ENCODE results near the gene TOMT.
"Not testable (repeated sequence)": the region's sequence is repeated elsewhere in the genome, so short reads cannot be mapped to it uniquely, and the experiment has no call there.

The TOMT gene

GRCh38 chr11:72125956-72126355, 20.2 kb downstream of the TOMT start:
- DNase-seq (ENCODE audit: low read depth in 2 of 2): no peak

GRCh38 chr11:72127923-72128322, 22.2 kb downstream of the TOMT start:
- no peak for DNase-seq (ENCODE audit: low read depth in 2 of 2)

GRCh38 chr11:72129381-72129780, 23.7 kb downstream of the TOMT start:
- no peak for DNase-seq (ENCODE audit: low read depth in 2 of 2)

GRCh38 chr11:72132646-72133045, 26.9 kb downstream of the TOMT start:
- DNase-seq (ENCODE audit: low read depth in 2 of 2): no peak

- DNase-seq (ENCODE audit: low read depth in 2 of 2): not testable (repeated sequence)
Measured at GRCh38 chr11:72135473-72135872, 29.7 kb downstream of the TOMT start, which contains the start of gene FOLR3. FOLR3 (plus strand) TSS chr11:72135725; CDS start chr11:72135953, 228 bp downstream.

GRCh38 chr11:72135891-72136683, 30.4 kb downstream of the TOMT start:
- no peak for DNase-seq (ENCODE audit: low read depth in 2 of 2)

- DNase-seq (ENCODE audit: low read depth in 2 of 2): no peak
Measured at GRCh38 chr11:72136684-72137262, 31.0 kb downstream of the TOMT start.

GRCh38 chr11:72138821-72139390, 33.2 kb downstream of the TOMT start:
- DNase-seq (ENCODE audit: low read depth in 2 of 2): no peak

- no peak for DNase-seq (ENCODE audit: low read depth in 2 of 2)
Measured at GRCh38 chr11:72139500-72139899, 33.8 kb downstream of the TOMT start.

GRCh38 chr11:72140661-72141060, 34.9 kb downstream of the TOMT start:
- no peak for DNase-seq (ENCODE audit: low read depth in 2 of 2)

- peak in 1 of 2 donors; percentile 4 for DNase-seq (ENCODE audit: low read depth in 2 of 2)
Measured at GRCh38 chr11:72141066-72141465, 35.3 kb downstream of the TOMT start.

- DNase-seq (ENCODE audit: low read depth in 2 of 2): not testable (repeated sequence)
Measured at GRCh38 chr11:72142086-72142485, 36.4 kb downstream of the TOMT start.

GRCh38 chr11:72142543-72142942, 36.8 kb downstream of the TOMT start:
- DNase-seq (ENCODE audit: low read depth in 2 of 2): not testable (repeated sequence)

- DNase-seq (ENCODE audit: low read depth in 2 of 2): no peak
Measured at GRCh38 chr11:72144807-72145565, 39.3 kb downstream of the TOMT start.

- no peak for DNase-seq (ENCODE audit: low read depth in 2 of 2)
Measured at GRCh38 chr11:72146625-72147024, 40.9 kb downstream of the TOMT start.

GRCh38 chr11:72150882-72151281, 45.2 kb downstream of the TOMT start:
- no peak for DNase-seq (ENCODE audit: low read depth in 2 of 2)

GRCh38 chr11:72153874-72154273, 48.1 kb downstream of the TOMT start:
- DNase-seq (ENCODE audit: low read depth in 2 of 2): not testable (repeated sequence)

GRCh38 chr11:72154816-72155215, 49.1 kb downstream of the TOMT start:
- no peak for DNase-seq (ENCODE audit: low read depth in 2 of 2)

- no peak for DNase-seq (ENCODE audit: low read depth in 2 of 2)
Measured at GRCh38 chr11:72155751-72156150, 50.0 kb downstream of the TOMT start.

GRCh38 chr11:72157131-72157530, 51.4 kb downstream of the TOMT start:
- DNase-seq (ENCODE audit: low read depth in 2 of 2): no peak

Measured in stimulated activated CD8-positive, alpha-beta memory T cell treated with anti-CD3 and anti-CD28 coated beads, Interleukin-7, amount 100 ng/mL, for 4 hours (primary cell).